ENCODE data around the gene KLHL41. TPM values are rescaled to one million over a fixed set of nuclear protein-coding genes. Genes with fewer than 3 reads are reported as not detected.
"Not testable (repeated sequence)": the region's sequence is repeated elsewhere in the genome, so short reads cannot be mapped to it uniquely, and the experiment has no call there.

The KLHL41 gene
- total RNA-seq, 1 donor from 2014 or later: not detected

DNA sequence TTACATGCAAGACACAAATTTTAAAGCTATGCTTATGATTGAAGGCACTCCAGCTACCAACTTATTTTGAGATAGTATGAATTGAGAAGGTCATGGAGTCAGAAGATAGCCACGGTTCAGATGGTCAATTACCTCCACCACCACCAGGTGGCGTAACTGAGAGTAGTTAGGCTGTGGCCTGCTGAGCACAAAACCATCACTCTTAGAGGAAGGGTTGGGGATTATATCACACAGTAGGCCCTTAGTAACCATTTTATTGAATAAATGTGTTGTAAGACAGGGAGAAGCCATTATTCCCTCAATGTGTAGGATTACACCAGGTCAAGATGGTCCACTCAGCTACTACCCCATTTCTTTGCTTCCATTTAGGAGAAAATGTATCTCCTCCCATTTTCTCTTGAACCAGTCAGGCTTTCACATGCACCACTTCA lies 18.8 kb downstream of the KLHL41 start:
- Histone ChIP-seq H3K79me2 (ENCODE audit: insufficient read depth, low read length) (no peaks in the 10 kb centered on the region), H3K27ac (ENCODE audit: low read depth, low read length) (no peak overlapping the region), H3K9ac (ENCODE audit: low read length) (no peak overlapping the region), H3K9me3 (ENCODE audit: insufficient read depth, low read depth, low read length) (no peaks in the 10 kb centered on the region), H3K4me3 (ENCODE audit: insufficient read depth, low read depth, low read length) (no peak overlapping the region), H4K20me1 (ENCODE audit: insufficient read depth, low read length) (no peaks in the 10 kb centered on the region), H3K4me2 (ENCODE audit: low read length) (no peak overlapping the region), H3K36me3 (ENCODE audit: insufficient read depth, low read length) (no peaks in the 10 kb centered on the region), H3K4me1 (ENCODE audit: insufficient read depth, low read length) (no peaks in the 10 kb centered on the region), H3K27me3 (ENCODE audit: insufficient read depth, low read length) (no peaks in the 10 kb centered on the region), H2AFZ (ENCODE audit: low read depth, low read length) (no peak overlapping the region)
- DNase-seq (ENCODE audit: low read depth) (peak; percentile 13), FAIRE-seq (peak; percentile 13)
- Mint-ChIP-seq H3K4me1 (ENCODE audit: low read depth, unreplicated experiment) (no peaks in the 10 kb centered on the region), H3K27me3 (ENCODE audit: low read depth, unreplicated experiment) (no peaks in the 10 kb centered on the region), H3K27ac (ENCODE audit: unreplicated experiment) (no peak overlapping the region), H3K4me3 (ENCODE audit: unreplicated experiment) (no peak overlapping the region), H3K36me3 (ENCODE audit: low read depth, unreplicated experiment) (no peaks in the 10 kb centered on the region), H3K9me3 (ENCODE audit: unreplicated experiment) (no peaks in the 10 kb centered on the region)
- no peak for TF ChIP-seq EZH2 (IDR thresholded peaks at IDR 0.05; ENCODE audit: insufficient read depth, low read length)
- TF ChIP-seq, protein P1, sequence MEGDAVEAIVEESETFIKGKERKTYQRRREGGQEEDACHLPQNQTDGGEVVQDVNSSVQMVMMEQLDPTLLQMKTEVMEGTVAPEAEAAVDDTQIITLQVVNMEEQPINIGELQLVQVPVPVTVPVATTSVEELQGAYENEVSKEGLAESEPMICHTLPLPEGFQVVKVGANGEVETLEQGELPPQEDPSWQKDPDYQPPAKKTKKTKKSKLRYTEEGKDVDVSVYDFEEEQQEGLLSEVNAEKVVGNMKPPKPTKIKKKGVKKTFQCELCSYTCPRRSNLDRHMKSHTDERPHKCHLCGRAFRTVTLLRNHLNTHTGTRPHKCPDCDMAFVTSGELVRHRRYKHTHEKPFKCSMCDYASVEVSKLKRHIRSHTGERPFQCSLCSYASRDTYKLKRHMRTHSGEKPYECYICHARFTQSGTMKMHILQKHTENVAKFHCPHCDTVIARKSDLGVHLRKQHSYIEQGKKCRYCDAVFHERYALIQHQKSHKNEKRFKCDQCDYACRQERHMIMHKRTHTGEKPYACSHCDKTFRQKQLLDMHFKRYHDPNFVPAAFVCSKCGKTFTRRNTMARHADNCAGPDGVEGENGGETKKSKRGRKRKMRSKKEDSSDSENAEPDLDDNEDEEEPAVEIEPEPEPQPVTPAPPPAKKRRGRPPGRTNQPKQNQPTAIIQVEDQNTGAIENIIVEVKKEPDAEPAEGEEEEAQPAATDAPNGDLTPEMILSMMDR (IDR thresholded peaks at IDR 0.05; ENCODE audit: insufficient read depth, low read depth, low read length): peak; percentile 91

DNA sequence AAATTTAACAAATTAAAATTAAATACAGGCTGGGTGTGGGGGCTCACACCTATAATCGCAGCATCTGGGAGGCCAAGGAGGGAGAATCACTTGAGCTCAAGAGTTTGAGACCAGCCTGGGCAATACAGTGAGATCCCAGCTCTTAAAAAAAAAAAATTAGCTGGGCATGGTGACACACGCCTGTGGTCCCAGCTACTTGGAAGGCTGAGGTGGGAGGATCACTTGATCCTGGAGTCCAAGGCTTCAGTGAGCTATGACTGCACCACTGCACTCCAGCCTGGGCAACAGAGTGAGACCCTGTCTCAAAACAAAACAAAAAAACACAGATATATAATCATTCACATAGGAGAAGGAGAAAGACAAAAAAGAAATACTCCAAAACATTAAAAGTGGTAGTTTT lies 30.0 kb downstream of the KLHL41 start:
- H3K36me3 ChIP-seq (ENCODE audit: insufficient read depth, low read length); H3K4me3 Mint-ChIP-seq (ENCODE audit: unreplicated experiment); H3K9me3 Mint-ChIP-seq (ENCODE audit: unreplicated experiment); H3K27me3 Mint-ChIP-seq (ENCODE audit: low read depth, unreplicated experiment); DNase-seq (ENCODE audit: low read depth); H3K4me2 ChIP-seq (ENCODE audit: low read length); H3K27me3 ChIP-seq (ENCODE audit: insufficient read depth, low read length); H3K4me3 ChIP-seq (ENCODE audit: insufficient read depth, low read depth, low read length); H3K9me3 ChIP-seq (ENCODE audit: insufficient read depth, low read depth, low read length); H3K27ac ChIP-seq (ENCODE audit: low read depth, low read length); H3K9ac ChIP-seq (ENCODE audit: low read length); H2AFZ ChIP-seq (ENCODE audit: low read depth, low read length); H3K79me2 ChIP-seq (ENCODE audit: insufficient read depth, low read length); H3K27ac Mint-ChIP-seq (ENCODE audit: unreplicated experiment); H3K36me3 Mint-ChIP-seq (ENCODE audit: low read depth, unreplicated experiment); H3K4me1 ChIP-seq (ENCODE audit: insufficient read depth, low read length); FAIRE-seq; H4K20me1 ChIP-seq (ENCODE audit: insufficient read depth, low read length); H3K4me1 Mint-ChIP-seq (ENCODE audit: low read depth, unreplicated experiment): not testable (repeated sequence)

DNA sequence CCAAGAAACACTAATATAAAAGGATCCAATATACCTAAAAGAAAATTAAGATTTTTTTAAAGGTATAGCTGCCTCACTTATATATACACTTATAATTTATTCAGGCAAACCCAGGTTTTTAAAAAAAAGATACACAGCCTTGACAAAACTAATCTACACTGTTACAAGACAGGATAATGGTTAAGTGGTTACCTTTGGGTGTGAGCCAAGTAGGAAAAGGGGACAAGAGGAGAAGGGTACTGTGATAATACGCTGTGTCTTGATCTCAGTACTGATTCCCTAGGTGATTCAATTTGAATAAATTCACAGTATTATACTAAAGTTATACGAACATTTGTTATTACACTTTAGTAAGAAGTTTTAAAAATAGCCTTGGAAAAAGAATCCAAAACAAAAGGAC lies 30.6 kb downstream of the KLHL41 start:
- Mint-ChIP-seq H3K4me3 (ENCODE audit: unreplicated experiment) (no peak overlapping the region), H3K36me3 (ENCODE audit: low read depth, unreplicated experiment) (peaks cover 7% of the 10 kb centered on the region), H3K4me1 (ENCODE audit: low read depth, unreplicated experiment) (no peaks in the 10 kb centered on the region), H3K27me3 (ENCODE audit: low read depth, unreplicated experiment) (no peaks in the 10 kb centered on the region), H3K27ac (ENCODE audit: unreplicated experiment) (no peak overlapping the region), H3K9me3 (ENCODE audit: unreplicated experiment) (no peaks in the 10 kb centered on the region)
- peaks cover 3% of the 10 kb centered on the region for H3K36me3 ChIP-seq (ENCODE audit: insufficient read depth, low read length)
- no peaks in the 10 kb centered on the region for H3K9me3 ChIP-seq (ENCODE audit: insufficient read depth, low read depth, low read length)
- no peaks in the 10 kb centered on the region for H3K4me1 ChIP-seq (ENCODE audit: insufficient read depth, low read length)
- TF ChIP-seq, protein P1 (IDR thresholded peaks at IDR 0.05; ENCODE audit: insufficient read depth, low read depth, low read length): no peak
- no peak for TF ChIP-seq EZH2 (IDR thresholded peaks at IDR 0.05; ENCODE audit: insufficient read depth, low read length)
- H3K27ac ChIP-seq (ENCODE audit: low read depth, low read length): no peak overlapping the region
- H4K20me1 ChIP-seq (ENCODE audit: insufficient read depth, low read length): no peaks in the 10 kb centered on the region
- H3K79me2 ChIP-seq (ENCODE audit: insufficient read depth, low read length): no peaks in the 10 kb centered on the region
- H3K4me2 ChIP-seq (ENCODE audit: low read length): no peak overlapping the region
- FAIRE-seq (no peak), DNase-seq (ENCODE audit: low read depth) (no peak)
- no peak overlapping the region for H3K9ac ChIP-seq (ENCODE audit: low read length)
- no peak overlapping the region for H2AFZ ChIP-seq (ENCODE audit: low read depth, low read length)
- no peaks in the 10 kb centered on the region for H3K27me3 ChIP-seq (ENCODE audit: insufficient read depth, low read length)
- no peak overlapping the region for H3K4me3 ChIP-seq (ENCODE audit: insufficient read depth, low read depth, low read length)

Data from astrocyte (in vitro differentiated cells and primary cell).